ENCODE results near the gene SRM.

SRM gene

DNA sequence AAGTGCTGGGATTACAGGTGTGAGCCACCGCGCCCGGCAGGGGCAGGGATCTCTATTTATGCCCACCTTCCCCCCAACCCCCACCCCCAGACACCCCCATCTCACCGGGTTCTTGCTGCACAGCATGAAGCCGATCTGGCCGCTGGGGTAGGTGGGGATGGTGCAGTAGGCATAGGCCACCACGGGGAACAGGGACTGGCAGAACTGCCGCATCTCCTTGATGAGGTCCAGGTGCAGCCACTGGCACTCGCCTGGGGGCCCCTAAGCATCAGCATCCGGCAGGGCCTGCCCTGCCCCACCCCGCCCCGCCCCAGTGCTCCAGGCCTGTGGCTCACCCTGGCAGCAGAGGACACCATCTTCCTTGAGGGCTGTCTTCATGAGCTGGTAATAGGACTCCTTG, 4.1 kb downstream of the SRM start:
- TF ChIP-seq CTCF (IDR thresholded peaks at IDR 0.05; ENCODE audit: insufficient read depth, low read length, poor library complexity, severe bottlenecking) (no peak), EZH2phosphoT487 (conservative IDR thresholded peaks at IDR 0.05; ENCODE audit: low read length) (no peak)
- H3K27me3 ChIP-seq (ENCODE audit: low read length), result no peaks in the 10 kb centered on the region
- H3K4me3 ChIP-seq (ENCODE audit: insufficient read depth, low read length, poor library complexity, severe bottlenecking), result no peak overlapping the region
- peaks cover 23% of the 10 kb centered on the region for H3K79me2 ChIP-seq (ENCODE audit: insufficient read depth, low read length)
- no peak overlapping the region for H3K27ac ChIP-seq (ENCODE audit: low read depth, low read length)
- no peaks in the 10 kb centered on the region for H3K9me3 ChIP-seq (ENCODE audit: insufficient read depth, low read length)
- no peak overlapping the region for H2AFZ ChIP-seq (ENCODE audit: low read depth, low read length, severe bottlenecking)
- H3F3A ChIP-seq (ENCODE audit: insufficient read depth), result peaks cover 8% of the 10 kb centered on the region
- H3K36me3 ChIP-seq (ENCODE audit: low read length), result 0 out of 2 replicates have a peak, but pooled peaks cover 4% of the 10 kb centered on the region
- no peaks in the 10 kb centered on the region for H4K20me1 ChIP-seq (ENCODE audit: low read depth, low read length)
- no peaks in the 10 kb centered on the region for H3K9me2 ChIP-seq (replicated peaks; ENCODE audit: insufficient read depth, low read length)
- H3K9ac ChIP-seq (ENCODE audit: low read length), result no peak overlapping the region
- no peak overlapping the region for H3K4me2 ChIP-seq (ENCODE audit: low read depth, low read length, poor library complexity, severe bottlenecking)

DNA sequence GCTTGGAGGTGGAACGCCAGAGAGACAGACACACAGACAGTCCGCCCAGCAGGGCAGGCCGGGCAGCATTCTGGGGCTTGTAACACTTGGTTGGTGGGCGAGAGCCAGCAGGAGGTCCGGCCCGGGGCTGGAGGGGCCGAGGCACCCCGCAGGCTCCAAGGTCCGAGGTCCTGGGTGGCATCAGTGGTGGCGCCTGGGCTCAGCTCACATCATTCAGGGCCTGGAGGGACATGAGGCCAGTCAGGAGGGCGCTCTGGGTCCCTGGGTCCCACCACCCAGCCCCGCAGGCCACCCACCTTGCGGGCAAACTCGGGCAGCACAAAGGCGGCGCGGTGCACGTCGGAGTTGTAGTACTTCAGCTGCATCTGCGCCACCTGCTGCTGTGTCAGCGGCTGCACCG, 5.2 kb downstream of the SRM start:
- Histone ChIP-seq H3K27me3 (ENCODE audit: low read length) (no peaks in the 10 kb centered on the region), H3K36me3 (ENCODE audit: low read length) (0 out of 2 replicates have a peak, but pooled peaks cover 4% of the 10 kb centered on the region), H3K4me3 (ENCODE audit: insufficient read depth, low read length, poor library complexity, severe bottlenecking) (no peak overlapping the region), H2AFZ (ENCODE audit: low read depth, low read length, severe bottlenecking) (no peak overlapping the region), H3K4me2 (ENCODE audit: low read depth, low read length, poor library complexity, severe bottlenecking) (no peak overlapping the region), H3K9ac (ENCODE audit: low read length) (no peak overlapping the region), H3F3A (ENCODE audit: insufficient read depth) (peaks cover 5% of the 10 kb centered on the region; the same call in 1 of the 2 replicates), H4K20me1 (ENCODE audit: low read depth, low read length) (no peaks in the 10 kb centered on the region), H3K9me2 (replicated peaks; ENCODE audit: insufficient read depth, low read length) (no peaks in the 10 kb centered on the region), H3K27ac (ENCODE audit: low read depth, low read length) (no peak overlapping the region), H3K9me3 (ENCODE audit: insufficient read depth, low read length) (no peaks in the 10 kb centered on the region), H3K79me2 (ENCODE audit: insufficient read depth, low read length) (peaks cover 18% of the 10 kb centered on the region)
- no peak for TF ChIP-seq CTCF (IDR thresholded peaks at IDR 0.05; ENCODE audit: insufficient read depth, low read length, poor library complexity, severe bottlenecking)
- TF ChIP-seq EZH2phosphoT487 (conservative IDR thresholded peaks at IDR 0.05; ENCODE audit: low read length), result no peak

DNA sequence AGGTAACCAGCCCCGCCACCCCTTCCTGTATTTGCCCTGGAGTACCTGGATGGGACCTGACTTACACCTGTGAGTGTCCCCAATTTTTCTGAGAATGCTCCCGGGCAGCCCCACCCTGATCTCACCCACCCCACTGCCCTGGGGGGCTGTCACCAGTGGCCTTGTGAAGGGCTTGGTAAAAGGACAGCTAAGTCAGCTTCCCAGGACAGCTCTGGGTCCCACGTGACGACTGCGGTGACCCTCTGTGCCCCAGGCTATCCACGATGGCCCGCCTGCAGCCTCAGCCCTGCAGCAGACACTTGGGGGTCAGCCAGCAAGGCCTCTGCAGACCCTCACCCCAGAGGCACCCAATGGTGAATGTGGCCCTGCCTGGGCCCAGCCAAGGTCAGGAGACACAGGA, 5.6 kb downstream of the SRM start:
- no peak overlapping the region for H3K9ac ChIP-seq (ENCODE audit: low read length)
- H3K4me3 ChIP-seq (ENCODE audit: insufficient read depth, low read length, poor library complexity, severe bottlenecking), result no peak overlapping the region
- H3K27me3 ChIP-seq (ENCODE audit: low read length), result no peaks in the 10 kb centered on the region
- H3F3A ChIP-seq (ENCODE audit: insufficient read depth), result peaks cover 5% of the 10 kb centered on the region; the same call in 1 of the 2 replicates
- H3K79me2 ChIP-seq (ENCODE audit: insufficient read depth, low read length), result peaks cover 14% of the 10 kb centered on the region
- 0 out of 2 replicates have a peak, but pooled peaks cover 4% of the 10 kb centered on the region for H3K36me3 ChIP-seq (ENCODE audit: low read length)
- H3K27ac ChIP-seq (ENCODE audit: low read depth, low read length), result no peak overlapping the region
- no peaks in the 10 kb centered on the region for H3K9me2 ChIP-seq (replicated peaks; ENCODE audit: insufficient read depth, low read length)
- H3K9me3 ChIP-seq (ENCODE audit: insufficient read depth, low read length), result no peaks in the 10 kb centered on the region
- H3K4me2 ChIP-seq (ENCODE audit: low read depth, low read length, poor library complexity, severe bottlenecking), result no peak overlapping the region
- TF ChIP-seq EZH2phosphoT487 (conservative IDR thresholded peaks at IDR 0.05; ENCODE audit: low read length) (no peak), CTCF (IDR thresholded peaks at IDR 0.05; ENCODE audit: insufficient read depth, low read length, poor library complexity, severe bottlenecking) (no peak)
- no peak overlapping the region for H2AFZ ChIP-seq (ENCODE audit: low read depth, low read length, severe bottlenecking)
- no peaks in the 10 kb centered on the region for H4K20me1 ChIP-seq (ENCODE audit: low read depth, low read length)
